GM18519 (cell line): ENCODE data around the gene MTCH2.
A peak's percentile ranks its signal among the peaks of the same experiment; 100 is the strongest.

Source experiments
- ATAC-seq: cut with Tn5 transposase; IDR thresholded peaks from one replicate; pipeline ENCODE4 v1.9.1; 2021; ENCODE audit warnings: mild to moderate bottlenecking, moderate library complexity; ENCODE audit not compliant: unreplicated experiment, low FRiP score

MTCH2 gene

DNA sequence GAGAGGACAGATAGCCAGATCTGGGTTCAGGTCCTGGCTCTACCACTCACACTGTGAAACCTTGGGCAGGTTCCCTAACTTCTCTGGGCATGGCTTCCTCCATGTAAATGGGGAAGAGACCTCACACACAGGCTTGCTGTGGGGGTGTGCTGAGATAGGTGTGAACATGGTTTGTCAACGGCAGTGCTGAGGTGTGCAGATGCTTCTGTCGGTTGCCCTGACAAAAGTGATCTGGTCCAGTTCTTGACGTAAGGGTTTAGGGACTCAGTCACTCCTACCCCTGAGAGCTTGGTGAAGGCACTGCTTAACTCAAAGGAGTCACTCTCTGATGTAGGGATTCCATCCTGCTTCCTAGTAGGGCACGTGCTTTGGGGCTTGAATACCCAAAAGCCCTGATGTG lies 50.1 kb downstream of the MTCH2 start:
- no peak for ATAC-seq

DNA sequence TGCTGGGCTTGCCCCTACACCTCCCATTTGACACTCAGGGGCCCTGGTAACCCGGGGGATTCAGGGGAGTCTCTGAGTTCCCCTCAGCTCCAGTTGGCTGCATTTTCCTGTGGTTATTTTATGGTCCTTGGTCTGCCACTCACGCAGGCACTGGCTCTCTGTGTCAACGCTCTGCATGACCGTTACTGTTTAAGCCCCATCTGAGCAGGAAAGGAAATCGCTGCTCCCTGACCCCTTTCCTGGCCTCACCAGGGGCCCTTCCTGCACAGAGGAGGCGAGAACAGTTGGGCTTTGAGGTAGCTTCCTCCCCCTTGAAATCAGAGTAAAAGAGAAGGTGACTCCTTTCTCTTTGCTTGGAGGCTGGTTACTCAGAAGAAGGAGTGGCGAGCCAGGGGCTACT lies 50.6 kb downstream of the MTCH2 start:
- no peak for ATAC-seq

DNA sequence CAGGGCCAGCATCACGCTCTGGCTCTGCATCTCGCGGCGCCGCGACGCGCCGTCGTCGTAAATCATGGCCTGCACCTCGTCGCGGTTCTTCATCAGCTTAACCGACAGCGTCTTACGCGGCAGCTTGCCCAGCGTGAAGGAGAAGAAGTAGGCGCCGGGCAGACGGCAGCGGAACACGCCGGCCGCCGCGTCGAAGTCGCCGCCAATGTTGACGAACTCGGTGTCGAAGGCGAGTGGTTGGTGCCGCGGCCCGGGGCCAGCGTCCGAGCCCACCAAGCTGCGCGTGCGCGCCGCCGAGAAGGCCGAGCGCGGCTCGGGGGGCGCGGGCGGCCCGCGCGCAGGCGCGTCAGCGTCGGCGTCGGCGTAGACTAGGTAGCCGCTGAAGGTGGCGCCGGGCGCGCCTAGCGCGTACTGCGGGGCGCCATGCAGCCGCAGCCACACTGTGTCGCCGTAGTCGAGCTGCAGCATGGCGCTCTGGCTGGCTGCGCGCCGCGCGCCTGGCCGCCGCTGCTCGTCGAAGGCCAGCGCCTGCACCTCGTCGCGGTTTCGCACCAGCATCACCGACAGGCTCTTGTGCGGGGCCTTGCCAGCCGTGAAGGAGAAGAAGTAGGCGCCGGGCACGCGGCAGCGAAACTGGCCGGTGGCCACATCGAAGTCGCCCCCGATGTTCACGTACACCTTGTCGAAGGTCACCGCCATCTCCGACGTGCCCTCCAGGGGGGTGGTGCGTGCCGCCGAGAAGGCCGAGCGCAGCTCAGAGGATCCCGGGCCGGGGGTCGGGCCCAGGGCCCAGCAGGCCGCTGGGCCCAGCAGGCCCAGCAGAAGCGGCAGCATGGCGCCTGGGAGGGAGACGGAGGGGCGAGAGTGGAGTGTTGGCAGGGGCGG lies 52.1 kb downstream of the MTCH2 start:
- ATAC-seq: no peak

- ATAC-seq: no peak
Measured at GRCh38 chr11:47589584-47589976, 52.8 kb downstream of the MTCH2 start.

DNA sequence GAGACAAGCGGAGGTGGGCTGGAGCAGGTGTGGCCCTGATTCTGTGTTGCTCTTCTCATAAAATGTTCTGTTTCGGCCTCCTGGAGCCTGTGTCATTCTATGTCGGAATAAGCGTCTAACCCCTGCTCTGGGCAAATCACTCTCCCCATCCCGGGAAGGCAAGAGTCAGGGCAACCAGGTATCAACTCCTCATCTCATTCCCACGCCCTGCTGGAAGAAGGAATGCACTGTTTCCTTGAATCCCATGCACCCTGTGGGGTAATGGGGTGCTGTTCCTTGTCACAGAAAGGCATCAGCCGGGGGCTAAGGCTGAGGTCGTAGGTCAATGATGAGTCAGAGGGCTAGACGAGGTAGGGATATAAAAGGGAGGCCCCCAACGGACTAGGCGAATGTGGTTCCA lies 53.2 kb downstream of the MTCH2 start:
- ATAC-seq: no peak

DNA sequence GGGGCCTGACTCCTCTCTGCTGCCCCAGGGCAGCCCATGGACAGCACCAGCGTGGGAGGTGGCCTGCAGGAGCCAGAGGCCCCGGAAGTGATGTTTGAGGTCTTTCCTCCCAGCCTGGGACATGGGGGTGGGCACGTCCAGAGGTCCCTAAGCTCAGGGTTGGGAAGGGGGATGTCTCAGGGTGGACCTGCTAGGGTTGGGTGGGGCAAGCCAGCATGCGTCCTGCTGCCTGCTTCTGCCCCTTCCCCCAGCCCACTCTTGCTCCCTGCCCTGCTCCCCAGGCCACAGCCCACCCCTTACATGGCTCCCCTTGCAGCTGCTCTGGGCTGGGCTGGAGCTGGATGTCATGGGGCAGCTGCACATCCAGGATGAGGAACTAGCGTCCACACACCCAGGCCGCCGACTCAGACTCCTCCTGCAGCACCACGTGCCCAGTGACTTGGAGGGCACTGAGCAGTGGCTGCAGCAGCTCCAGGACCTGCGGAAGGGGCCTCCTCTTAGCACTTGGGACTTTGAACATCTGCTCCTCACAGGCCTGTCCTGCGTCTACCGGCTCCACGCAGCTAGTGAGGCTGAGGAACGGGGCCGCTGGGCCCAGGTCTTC lies 54.5 kb downstream of the MTCH2 start:
- ATAC-seq: no peak

- ATAC-seq: no peak
Measured at GRCh38 chr11:47587039-47587716, 55.2 kb downstream of the MTCH2 start.

DNA sequence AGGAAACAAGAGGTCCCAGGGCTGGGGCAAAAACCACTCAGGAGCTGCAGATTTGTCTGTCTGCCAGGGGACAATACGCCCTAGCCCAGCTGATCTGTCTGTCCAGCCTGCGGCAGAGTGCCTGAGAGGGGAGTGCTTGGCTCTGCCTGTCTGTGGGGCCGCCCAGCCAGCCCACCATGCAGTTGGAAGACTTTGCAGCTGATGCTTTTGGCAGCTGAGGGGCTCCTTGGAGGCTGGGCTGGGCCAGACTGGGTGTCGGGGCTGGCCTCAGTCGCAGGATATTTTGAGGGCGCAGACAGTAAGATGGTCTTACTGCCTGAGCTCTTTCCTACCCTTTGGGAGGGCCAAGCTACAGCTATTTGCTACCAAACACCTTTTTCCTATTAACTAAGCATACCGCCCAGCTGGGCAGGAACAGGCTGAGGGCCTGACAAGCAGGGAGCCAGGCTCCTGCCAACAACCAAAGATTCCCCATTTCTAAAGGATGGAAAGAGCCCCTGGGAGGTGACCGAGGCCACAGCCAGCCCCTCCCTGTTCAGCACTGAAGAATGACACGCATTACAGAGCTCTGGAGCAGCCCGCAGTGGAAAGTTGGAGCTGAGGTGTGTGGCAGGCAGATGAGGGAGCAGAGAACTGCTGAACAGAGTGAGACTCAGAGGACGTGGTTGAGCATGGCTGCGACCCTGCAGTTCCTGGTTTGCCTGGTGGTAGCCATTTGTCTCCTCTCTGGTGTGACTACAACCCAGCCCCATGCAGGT lies 56.1 kb downstream of the MTCH2 start, which contains the start of gene FAM180B:
Gene FAM180B (plus strand): TSS at position 581 of the 758 bp plus-strand sequence. CDS start 91 bp downstream, at position 672.
- no peak for ATAC-seq

- ATAC-seq: no peak
Measured at GRCh38 chr11:47583844-47584243, 58.5 kb downstream of the MTCH2 start.

GRCh38 chr11:47578524-47579494 lies 63.5 kb downstream of the MTCH2 start, which contains the start of the genes KBTBD4 and NDUFS3:
KBTBD4 (minus strand) TSS chr11:47578970; CDS start chr11:47578951, 19 bp downstream.
NDUFS3 (plus strand) TSS chr11:47579074; CDS start chr11:47579092, 18 bp downstream.
- peak; percentile 88 for ATAC-seq

GRCh38 chr11:47577460-47578041 lies 64.8 kb downstream of the MTCH2 start:
- no peak for ATAC-seq

- no peak for ATAC-seq
Measured at GRCh38 chr11:47573321-47573720, 69.0 kb downstream of the MTCH2 start.

GRCh38 chr11:47572715-47573255 lies 69.6 kb downstream of the MTCH2 start:
- no peak for ATAC-seq

GRCh38 chr11:47571895-47572294 lies 70.5 kb downstream of the MTCH2 start:
- ATAC-seq: no peak

DNA sequence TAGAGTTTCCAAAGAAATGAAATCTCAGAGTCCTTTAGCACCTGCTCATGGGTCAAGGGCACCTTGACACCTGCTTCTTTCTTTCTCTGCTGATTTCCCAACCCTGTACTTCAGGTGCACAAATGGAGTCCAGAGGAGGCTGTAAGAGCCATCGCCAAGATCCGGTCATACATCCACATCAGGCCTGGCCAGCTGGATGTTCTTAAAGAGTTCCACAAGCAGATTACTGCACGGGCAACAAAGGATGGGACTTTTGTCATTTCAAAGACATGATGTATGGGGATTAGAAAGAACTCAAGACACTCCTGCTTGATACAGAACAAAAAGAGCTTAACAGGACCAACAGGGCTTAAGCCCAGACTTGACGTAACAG lies 71.0 kb downstream of the MTCH2 start:
- ATAC-seq: no peak

GRCh38 chr11:47570651-47571356 lies 71.6 kb downstream of the MTCH2 start:
- ATAC-seq: no peak

DNA sequence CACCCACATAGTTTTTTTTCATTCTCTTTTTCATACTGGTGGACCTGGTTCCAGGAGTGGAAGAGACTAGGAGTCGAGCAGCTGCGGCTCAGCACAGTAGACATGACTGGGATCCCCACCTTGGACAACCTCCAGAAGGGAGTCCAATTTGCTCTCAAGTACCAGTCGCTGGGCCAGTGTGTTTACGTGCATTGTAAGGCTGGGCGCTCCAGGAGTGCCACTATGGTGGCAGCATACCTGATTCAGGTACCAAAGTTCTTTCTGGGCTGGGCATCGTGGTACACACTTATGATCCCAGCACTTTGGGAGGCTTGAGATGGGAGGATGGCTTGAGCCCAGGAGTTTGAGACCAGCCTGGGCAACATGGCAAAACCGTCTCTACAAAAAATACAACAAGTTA lies 72.7 kb downstream of the MTCH2 start:
- ATAC-seq: no peak
